ENCODE measurements around the gene HAPSTR1.

Gene HAPSTR1

DNA sequence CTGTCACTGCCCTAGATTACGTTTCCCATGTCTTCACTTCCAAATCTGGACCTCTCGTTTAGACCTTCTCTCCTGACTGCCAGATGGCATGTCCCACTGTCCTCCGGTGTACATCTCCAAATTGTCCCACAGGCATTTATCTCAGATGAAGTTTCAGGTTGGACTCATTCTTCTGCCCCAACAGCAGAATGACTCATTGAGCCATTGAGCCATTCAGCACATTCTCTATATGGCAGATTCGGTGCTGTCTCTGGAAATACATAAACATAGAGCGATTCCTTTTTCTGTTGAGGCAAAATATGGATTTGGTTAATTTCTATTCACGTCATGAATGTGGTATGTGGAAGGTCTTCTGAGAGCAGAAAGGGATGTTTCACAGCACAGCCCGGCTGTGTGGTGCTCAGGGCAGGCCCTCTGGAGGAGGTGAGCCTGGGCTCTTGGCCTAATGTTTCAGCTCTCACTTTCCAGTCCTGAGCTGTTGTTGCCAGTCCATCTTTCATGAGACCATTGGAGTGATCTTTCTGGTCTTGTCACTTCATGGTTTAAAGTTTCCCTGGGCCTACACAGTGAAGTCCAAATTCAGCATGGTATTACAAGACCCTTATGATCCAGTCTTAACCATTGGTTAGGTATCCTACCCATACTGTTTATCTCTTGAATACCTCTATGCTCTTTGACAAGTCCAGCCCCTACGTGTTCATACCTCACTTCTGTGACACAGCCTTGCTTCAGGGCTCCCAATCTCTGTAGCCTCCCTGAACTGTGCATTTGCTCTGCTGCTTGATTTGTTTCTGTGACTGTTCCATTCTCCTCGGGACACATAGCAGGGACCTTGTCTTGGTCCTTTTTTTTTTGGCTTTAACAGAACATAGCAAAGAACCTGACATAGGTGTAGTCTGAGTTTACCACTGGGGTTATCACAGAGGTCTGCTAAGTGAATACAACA lies 15.9 kb downstream of the HAPSTR1 start:
- no peak overlapping the region for H3K27ac ChIP-seq (ENCODE audit: insufficient read depth, low read depth, low read length, poor library complexity, severe bottlenecking)
- H3K9me3 ChIP-seq (ENCODE audit: control insufficient read depth, low read length) = no peaks in the 10 kb centered on the region
- peaks cover 11% of the 10 kb centered on the region for H3K4me1 ChIP-seq (ENCODE audit: control insufficient read depth, insufficient read depth, low read length)
- no peaks in the 10 kb centered on the region for H3K27me3 ChIP-seq (ENCODE audit: control insufficient read depth, insufficient read depth, low read length, poor library complexity, severe bottlenecking)
- H3K36me3 ChIP-seq (ENCODE audit: control insufficient read depth, insufficient read depth, low read length) = peaks cover 23% of the 10 kb centered on the region
- H3K4me3 ChIP-seq (ENCODE audit: insufficient read depth, low read depth, low read length) = no peak overlapping the region
- WGBS, 2 experiments = 95 to 96% methylated on average over 9 of the region's 9 CpGs

DNA sequence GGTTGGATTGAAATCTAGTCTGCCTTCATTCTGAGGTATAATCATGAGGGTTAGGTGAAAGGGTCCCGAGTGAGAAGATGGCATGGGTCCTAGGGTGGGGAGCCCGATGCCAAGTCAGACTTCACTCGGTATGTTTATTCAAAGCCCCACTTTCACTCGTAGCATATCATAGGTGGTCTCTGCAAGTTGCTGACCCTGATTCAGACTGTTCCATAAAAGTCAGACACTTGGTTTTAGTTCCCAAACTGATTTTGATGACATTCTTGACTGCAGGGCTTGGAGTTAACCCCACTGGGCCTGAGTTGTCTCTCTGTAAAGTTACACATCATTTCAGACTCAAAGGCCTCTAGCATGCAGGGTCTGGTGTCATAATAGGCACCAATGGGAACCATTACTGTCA lies 17.8 kb downstream of the HAPSTR1 start:
- H3K4me1 ChIP-seq (ENCODE audit: control insufficient read depth, insufficient read depth, low read length) = peaks cover 11% of the 10 kb centered on the region
- H3K27me3 ChIP-seq (ENCODE audit: control insufficient read depth, insufficient read depth, low read length, poor library complexity, severe bottlenecking) = no peaks in the 10 kb centered on the region
- no peak overlapping the region for H3K4me3 ChIP-seq (ENCODE audit: insufficient read depth, low read depth, low read length)
- no peaks in the 10 kb centered on the region for H3K9me3 ChIP-seq (ENCODE audit: control insufficient read depth, low read length)
- no peak overlapping the region for H3K27ac ChIP-seq (ENCODE audit: insufficient read depth, low read depth, low read length, poor library complexity, severe bottlenecking)
- 87 to 90% methylated on average over 4 of the region's 4 CpGs for WGBS, 2 experiments
- H3K36me3 ChIP-seq (ENCODE audit: control insufficient read depth, insufficient read depth, low read length) = peaks cover 10% of the 10 kb centered on the region

DNA sequence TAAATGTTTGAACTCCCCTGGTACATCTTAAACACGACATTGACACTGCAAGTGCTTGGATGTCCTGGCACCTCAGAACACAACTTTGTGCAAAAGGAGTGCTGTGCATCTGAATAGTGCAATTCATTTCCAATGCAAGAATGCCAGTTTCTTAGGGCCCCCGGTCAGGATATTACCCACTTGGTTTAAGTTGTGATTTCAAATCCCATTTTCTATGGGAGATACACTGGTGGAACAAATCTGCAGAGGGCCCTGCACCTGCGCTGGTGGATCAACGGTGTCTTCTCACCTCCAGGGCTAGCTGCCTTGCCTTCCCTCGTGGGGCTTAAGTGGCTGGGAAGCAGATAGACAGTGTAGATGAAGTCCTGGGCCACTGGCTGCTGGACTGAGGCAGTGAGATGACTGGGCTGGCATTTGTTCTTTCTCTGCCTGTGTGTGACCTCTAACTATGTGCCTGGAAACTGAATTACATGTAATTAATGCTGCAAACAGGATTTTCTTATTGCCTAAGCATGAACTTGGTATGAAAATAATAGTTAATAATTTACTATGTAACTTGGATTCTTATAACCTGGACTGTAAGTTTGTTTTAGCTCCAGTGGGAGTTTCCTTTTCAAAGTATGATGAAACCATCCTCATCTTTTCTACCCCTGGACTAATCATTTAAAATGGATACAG lies 20.9 kb downstream of the HAPSTR1 start:
- H3K27me3 ChIP-seq (ENCODE audit: control insufficient read depth, insufficient read depth, low read length, poor library complexity, severe bottlenecking) = no peaks in the 10 kb centered on the region
- H3K27ac ChIP-seq (ENCODE audit: insufficient read depth, low read depth, low read length, poor library complexity, severe bottlenecking) = no peak overlapping the region
- H3K4me1 ChIP-seq (ENCODE audit: control insufficient read depth, insufficient read depth, low read length) = peaks cover 11% of the 10 kb centered on the region
- no peaks in the 10 kb centered on the region for H3K9me3 ChIP-seq (ENCODE audit: control insufficient read depth, low read length)
- peaks cover 9% of the 10 kb centered on the region for H3K36me3 ChIP-seq (ENCODE audit: control insufficient read depth, insufficient read depth, low read length)
- no peak overlapping the region for H3K4me3 ChIP-seq (ENCODE audit: insufficient read depth, low read depth, low read length)
- 79 to 80% methylated on average over 5 of the region's 5 CpGs for whole genome bisulfite sequencing, 2 experiments

DNA sequence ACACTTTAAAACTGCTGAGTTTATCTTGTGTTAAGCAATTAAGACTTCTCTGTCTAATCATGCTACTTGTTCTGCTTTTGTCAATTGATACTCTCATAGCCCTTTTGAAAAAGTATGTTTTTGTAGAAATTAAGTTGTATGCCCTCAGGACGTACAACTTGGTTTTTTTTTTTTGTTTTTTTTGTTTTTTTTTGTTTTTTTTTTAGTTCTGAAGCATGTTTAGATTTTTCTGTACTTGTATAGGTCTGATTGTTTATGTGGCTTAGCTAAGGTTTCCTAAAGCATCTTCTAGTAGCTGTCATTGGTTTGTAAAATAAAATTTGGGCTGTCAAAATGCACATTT lies 21.4 kb downstream of the HAPSTR1 start:
- Histone ChIP-seq H3K27ac (ENCODE audit: insufficient read depth, low read depth, low read length, poor library complexity, severe bottlenecking) (no peak overlapping the region), H3K4me3 (ENCODE audit: insufficient read depth, low read depth, low read length) (no peak overlapping the region), H3K4me1 (ENCODE audit: control insufficient read depth, insufficient read depth, low read length) (peaks cover 11% of the 10 kb centered on the region), H3K36me3 (ENCODE audit: control insufficient read depth, insufficient read depth, low read length) (peaks cover 11% of the 10 kb centered on the region), H3K9me3 (ENCODE audit: control insufficient read depth, low read length) (no peaks in the 10 kb centered on the region), H3K27me3 (ENCODE audit: control insufficient read depth, insufficient read depth, low read length, poor library complexity, severe bottlenecking) (no peaks in the 10 kb centered on the region)
- 98 to 100% methylated on average over 1 of the region's 1 CpG for WGBS, 2 experiments

DNA sequence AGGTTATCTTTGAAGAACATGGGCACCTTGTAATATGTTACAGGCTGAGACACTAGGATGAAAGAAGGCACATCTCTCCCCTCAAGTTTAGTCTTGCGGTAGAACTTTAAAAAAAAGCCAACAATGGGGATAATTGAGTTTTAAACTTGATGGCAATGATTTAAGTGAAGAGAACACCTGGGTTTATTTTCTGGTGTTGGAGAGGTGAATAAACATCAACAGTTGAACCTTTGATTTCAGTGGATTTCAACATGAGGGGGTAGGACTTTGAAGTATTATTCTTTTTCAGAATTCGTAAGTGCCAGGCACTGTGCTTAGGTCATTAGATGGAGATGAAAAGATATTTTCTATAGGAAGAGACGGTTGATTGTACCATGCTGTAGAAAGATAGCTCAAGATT lies 22.3 kb downstream of the HAPSTR1 start:
- Histone ChIP-seq H3K27me3 (ENCODE audit: control insufficient read depth, insufficient read depth, low read length, poor library complexity, severe bottlenecking) (no peaks in the 10 kb centered on the region), H3K4me3 (ENCODE audit: insufficient read depth, low read depth, low read length) (no peak overlapping the region), H3K4me1 (ENCODE audit: control insufficient read depth, insufficient read depth, low read length) (peaks cover 9% of the 10 kb centered on the region), H3K27ac (ENCODE audit: insufficient read depth, low read depth, low read length, poor library complexity, severe bottlenecking) (no peak overlapping the region), H3K9me3 (ENCODE audit: control insufficient read depth, low read length) (no peaks in the 10 kb centered on the region), H3K36me3 (ENCODE audit: control insufficient read depth, insufficient read depth, low read length) (peaks cover 11% of the 10 kb centered on the region)
- 95 to 96% methylated on average over 3 of the region's 3 CpGs for WGBS, 2 experiments

DNA sequence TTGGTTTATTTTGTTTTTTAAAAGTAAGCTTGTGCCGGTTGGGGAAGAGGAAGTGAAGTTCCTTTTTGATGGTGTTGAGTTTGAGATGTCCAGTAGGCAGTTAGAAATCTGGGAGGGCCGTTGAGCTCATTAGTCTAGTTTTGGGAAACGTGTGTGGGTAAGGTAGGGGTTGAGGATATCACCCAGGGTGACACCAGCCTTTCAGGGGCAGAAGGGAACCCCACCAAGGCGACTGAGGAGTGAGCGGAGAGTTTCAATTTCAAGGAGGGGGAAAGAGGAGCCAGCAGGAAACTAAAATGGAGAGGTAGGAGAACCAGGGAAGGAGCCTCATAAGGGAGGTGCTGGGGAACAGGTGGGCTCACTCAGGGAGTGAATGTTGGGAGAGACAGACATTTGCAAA lies 22.7 kb downstream of the HAPSTR1 start:
- no peak overlapping the region for H3K4me3 ChIP-seq (ENCODE audit: insufficient read depth, low read depth, low read length)
- H3K27me3 ChIP-seq (ENCODE audit: control insufficient read depth, insufficient read depth, low read length, poor library complexity, severe bottlenecking) = no peaks in the 10 kb centered on the region
- H3K36me3 ChIP-seq (ENCODE audit: control insufficient read depth, insufficient read depth, low read length) = peaks cover 11% of the 10 kb centered on the region
- H3K27ac ChIP-seq (ENCODE audit: insufficient read depth, low read depth, low read length, poor library complexity, severe bottlenecking) = no peak overlapping the region
- 90 to 91% methylated on average over 5 of the region's 5 CpGs for WGBS, 2 experiments
- no peaks in the 10 kb centered on the region for H3K9me3 ChIP-seq (ENCODE audit: control insufficient read depth, low read length)
- peaks cover 5% of the 10 kb centered on the region for H3K4me1 ChIP-seq (ENCODE audit: control insufficient read depth, insufficient read depth, low read length)

DNA sequence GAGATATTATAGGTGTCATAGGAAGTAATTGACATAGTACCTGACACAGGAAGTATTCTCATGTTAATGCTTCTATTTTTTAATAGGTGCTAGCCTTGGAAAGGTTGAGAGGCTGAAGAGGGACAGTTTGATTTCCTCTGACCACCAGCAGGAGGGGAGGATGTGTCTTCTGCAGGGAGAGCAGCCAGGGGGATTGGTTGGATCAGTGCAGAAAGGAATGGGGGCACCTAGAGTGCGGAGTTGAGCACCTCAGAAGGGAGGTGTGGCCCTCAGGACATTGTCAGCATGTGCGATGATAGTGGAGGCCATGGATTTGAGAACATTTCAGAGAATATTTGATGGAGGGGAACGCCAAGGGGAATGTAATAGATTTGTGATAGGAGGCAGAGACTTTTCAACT lies 23.4 kb downstream of the HAPSTR1 start:
- no peak overlapping the region for H3K4me3 ChIP-seq (ENCODE audit: insufficient read depth, low read depth, low read length)
- H3K9me3 ChIP-seq (ENCODE audit: control insufficient read depth, low read length) = no peaks in the 10 kb centered on the region
- 86 to 89% methylated on average over 3 of the region's 3 CpGs for WGBS, 2 experiments
- H3K36me3 ChIP-seq (ENCODE audit: control insufficient read depth, insufficient read depth, low read length) = peaks cover 11% of the 10 kb centered on the region
- H3K27ac ChIP-seq (ENCODE audit: insufficient read depth, low read depth, low read length, poor library complexity, severe bottlenecking) = no peak overlapping the region
- no peaks in the 10 kb centered on the region for H3K4me1 ChIP-seq (ENCODE audit: control insufficient read depth, insufficient read depth, low read length)
- no peaks in the 10 kb centered on the region for H3K27me3 ChIP-seq (ENCODE audit: control insufficient read depth, insufficient read depth, low read length, poor library complexity, severe bottlenecking)

DNA sequence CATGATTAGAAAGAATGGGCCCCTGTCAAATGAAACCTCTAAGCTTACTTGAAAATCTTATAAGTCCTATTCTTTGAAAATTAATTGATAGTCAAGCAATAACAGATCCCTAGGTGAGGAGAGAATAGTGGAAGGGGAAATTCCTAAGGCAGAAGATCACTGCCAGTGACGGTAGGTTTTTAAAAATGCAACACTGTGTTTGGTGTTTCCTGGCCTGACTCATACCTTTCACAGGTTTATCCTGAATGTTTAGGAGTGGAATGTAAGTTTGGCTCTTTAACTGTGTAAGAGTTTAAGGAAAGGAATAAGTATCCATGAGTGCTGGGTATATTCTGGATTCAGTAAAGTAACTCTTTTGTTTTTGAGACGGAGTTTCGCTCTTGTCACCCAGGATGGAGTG lies 23.8 kb downstream of the HAPSTR1 start:
- Histone ChIP-seq H3K27ac (ENCODE audit: insufficient read depth, low read depth, low read length, poor library complexity, severe bottlenecking) (no peak overlapping the region), H3K9me3 (ENCODE audit: control insufficient read depth, low read length) (no peaks in the 10 kb centered on the region), H3K36me3 (ENCODE audit: control insufficient read depth, insufficient read depth, low read length) (peaks cover 11% of the 10 kb centered on the region), H3K4me1 (ENCODE audit: control insufficient read depth, insufficient read depth, low read length) (no peaks in the 10 kb centered on the region), H3K27me3 (ENCODE audit: control insufficient read depth, insufficient read depth, low read length, poor library complexity, severe bottlenecking) (no peaks in the 10 kb centered on the region), H3K4me3 (ENCODE audit: insufficient read depth, low read depth, low read length) (no peak overlapping the region)
- 92 to 95% methylated on average over 3 of the region's 3 CpGs for WGBS, 2 experiments

DNA sequence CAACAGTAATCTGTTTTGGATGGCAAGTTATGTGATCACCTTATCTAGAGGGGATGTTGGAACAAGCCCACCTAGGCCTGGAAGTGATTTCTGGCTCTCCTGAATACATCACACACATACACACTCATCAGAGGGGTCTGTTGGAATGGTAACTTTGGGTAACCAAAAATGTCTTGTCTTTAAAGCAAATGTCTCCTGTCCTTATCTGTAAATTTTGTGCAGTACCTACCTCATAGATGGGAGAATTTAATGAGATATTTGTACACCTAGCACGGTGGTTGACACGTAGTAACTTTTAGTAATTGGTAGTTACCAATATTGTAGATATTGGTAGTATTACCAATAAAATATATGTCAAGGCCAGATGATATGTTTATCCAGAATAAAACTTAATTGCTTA lies 24.7 kb downstream of the HAPSTR1 start:
- no peak overlapping the region for H3K27ac ChIP-seq (ENCODE audit: insufficient read depth, low read depth, low read length, poor library complexity, severe bottlenecking)
- H3K27me3 ChIP-seq (ENCODE audit: control insufficient read depth, insufficient read depth, low read length, poor library complexity, severe bottlenecking) = no peaks in the 10 kb centered on the region
- no peak overlapping the region for H3K4me3 ChIP-seq (ENCODE audit: insufficient read depth, low read depth, low read length)
- H3K4me1 ChIP-seq (ENCODE audit: control insufficient read depth, insufficient read depth, low read length) = no peaks in the 10 kb centered on the region
- 100% methylated on average over 1 to 2 of the region's 2 CpGs for WGBS, 2 experiments
- peaks cover 11% of the 10 kb centered on the region for H3K36me3 ChIP-seq (ENCODE audit: control insufficient read depth, insufficient read depth, low read length)
- no peaks in the 10 kb centered on the region for H3K9me3 ChIP-seq (ENCODE audit: control insufficient read depth, low read length)

DNA sequence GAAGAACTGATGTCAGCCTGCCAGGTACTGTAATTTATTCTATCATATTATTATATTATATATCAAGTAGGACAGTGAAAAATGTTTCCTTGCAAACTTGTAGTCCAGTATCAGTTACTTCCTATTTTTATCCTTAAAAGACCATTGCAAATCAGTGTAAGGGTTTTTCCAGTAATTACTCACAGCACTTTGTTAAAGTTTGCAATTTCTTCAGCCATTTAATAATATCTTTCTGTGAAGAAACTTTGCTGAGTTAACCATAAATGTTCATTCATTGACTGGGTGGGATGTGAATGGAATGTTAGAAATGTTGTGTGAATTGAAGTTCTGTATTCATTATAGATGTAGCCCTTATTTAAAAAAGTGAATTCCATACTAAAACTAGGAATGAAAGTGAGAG lies 26.7 kb downstream of the HAPSTR1 start:
- H3K36me3 ChIP-seq (ENCODE audit: control insufficient read depth, insufficient read depth, low read length) = peaks cover 11% of the 10 kb centered on the region
- H3K27ac ChIP-seq (ENCODE audit: insufficient read depth, low read depth, low read length, poor library complexity, severe bottlenecking) = no peak overlapping the region
- no peaks in the 10 kb centered on the region for H3K27me3 ChIP-seq (ENCODE audit: control insufficient read depth, insufficient read depth, low read length, poor library complexity, severe bottlenecking)
- H3K4me3 ChIP-seq (ENCODE audit: insufficient read depth, low read depth, low read length) = no peak overlapping the region
- H3K4me1 ChIP-seq (ENCODE audit: control insufficient read depth, insufficient read depth, low read length) = no peaks in the 10 kb centered on the region
- no peaks in the 10 kb centered on the region for H3K9me3 ChIP-seq (ENCODE audit: control insufficient read depth, low read length)
